Peyer's patch (tissue), 4 donors: Measurements from ENCODE around the gene PPM1A. TPM values are rescaled to one million over a fixed set of nuclear protein-coding genes. Genes with fewer than 3 reads are reported as not detected.

Experiments used
- DNase-seq, 3 donors: peaks; one replicate each; pipeline ENCODE4 v3.0.0-alpha.2; 2017 to 2019
- H3K27ac ChIP-seq, 4 donors: fragments of 200-600 bp; sonication (generic); one replicate each; pipeline ENCODE4 v1.5.1; 2016 to 2019
- H3K27me3 ChIP-seq, 2 donors: fragments of 200-600 bp; sonication (generic); one replicate each; pipeline ENCODE4 v1.5.1; 2019
- H3K36me3 ChIP-seq, 3 donors: fragments of 200-600 bp; sonication (generic); one replicate each; pipeline ENCODE4 v1.5.1; 2016 to 2019
- H3K4me1 ChIP-seq, 4 donors: fragments of 200-600 bp; sonication (generic); one replicate each; pipeline ENCODE4 v1.5.1; 2016 to 2019
- H3K4me3 ChIP-seq, 4 donors: fragments of 200-600 bp; sonication (generic); 1 replicate in 3 of 4; 2 replicates in 1 of 4; pipeline ENCODE4 v1.5.1; 2016 to 2019; ENCODE audit warnings: mild to moderate bottlenecking in 1 of 4
- H3K9me3 ChIP-seq, 4 donors: fragments of 200-600 bp; sonication (generic); one replicate each; pipeline ENCODE4 v1.5.1; 2016 to 2019; ENCODE audit warnings: mild to moderate bottlenecking in 1 of 4
- POLR2A ChIP-seq, 2 donors: fragments of 450-650 bp; IDR thresholded peaks; one replicate each; pipeline ENCODE4 v1.5.1; 2017; ENCODE audit warnings: antibody characterized with exemption in 2 of 2, mild to moderate bottlenecking in 2 of 2, moderate library complexity in 2 of 2
- total RNA-seq, 4 donors: library from RNA; depleted of rRNA; stranded (reverse); fragments of >200 nt; gene quantifications; one replicate each; pipeline ENCODE4 v1.1.0, GENCODE V29; 2016
- TF ChIP-seq, protein P1 (sequence below), 6 experiments: fragments of 450-650 bp in 4 of 6; fragments of 200-600 bp in 2 of 6; sonication (generic) in 1 of 6; IDR thresholded peaks; one replicate each; pipeline ENCODE4 v1.5.1; 2017 to 2019; ENCODE audit warnings: antibody characterized with exemption in 6 of 6, mild to moderate bottlenecking in 3 of 6, moderate library complexity in 1 of 6

The PPM1A gene
- total RNA-seq, 4 donors from 2014 or later: 55.3 to 134 (median 84.4) TPM

- Histone ChIP-seq H3K27ac (peak overlapping the region; percentile 95 to 100 (median 99)), H3K4me1 (peaks cover 0 to 23% (median 15%) of the 10 kb centered on the region in 4 donors), H3K36me3 (no peaks in the 10 kb centered on the region), H3K4me3 (peak overlapping the region; percentile 59 to 90 (median 81)), H3K9me3 (no peaks in the 10 kb centered on the region), H3K27me3 (no peaks in the 10 kb centered on the region)
- TF ChIP-seq, protein P1, sequence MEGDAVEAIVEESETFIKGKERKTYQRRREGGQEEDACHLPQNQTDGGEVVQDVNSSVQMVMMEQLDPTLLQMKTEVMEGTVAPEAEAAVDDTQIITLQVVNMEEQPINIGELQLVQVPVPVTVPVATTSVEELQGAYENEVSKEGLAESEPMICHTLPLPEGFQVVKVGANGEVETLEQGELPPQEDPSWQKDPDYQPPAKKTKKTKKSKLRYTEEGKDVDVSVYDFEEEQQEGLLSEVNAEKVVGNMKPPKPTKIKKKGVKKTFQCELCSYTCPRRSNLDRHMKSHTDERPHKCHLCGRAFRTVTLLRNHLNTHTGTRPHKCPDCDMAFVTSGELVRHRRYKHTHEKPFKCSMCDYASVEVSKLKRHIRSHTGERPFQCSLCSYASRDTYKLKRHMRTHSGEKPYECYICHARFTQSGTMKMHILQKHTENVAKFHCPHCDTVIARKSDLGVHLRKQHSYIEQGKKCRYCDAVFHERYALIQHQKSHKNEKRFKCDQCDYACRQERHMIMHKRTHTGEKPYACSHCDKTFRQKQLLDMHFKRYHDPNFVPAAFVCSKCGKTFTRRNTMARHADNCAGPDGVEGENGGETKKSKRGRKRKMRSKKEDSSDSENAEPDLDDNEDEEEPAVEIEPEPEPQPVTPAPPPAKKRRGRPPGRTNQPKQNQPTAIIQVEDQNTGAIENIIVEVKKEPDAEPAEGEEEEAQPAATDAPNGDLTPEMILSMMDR (IDR thresholded peaks at IDR 0.05): no peak
- TF ChIP-seq POLR2A (IDR thresholded peaks at IDR 0.05): peak in 1 of 2 donors; percentile 52
- DNase-seq: peak; percentile 54 to 86 (median 85)
Observed at GRCh38 chr14:60249321-60250256, 568 bp downstream of the PPM1A start.

DNA sequence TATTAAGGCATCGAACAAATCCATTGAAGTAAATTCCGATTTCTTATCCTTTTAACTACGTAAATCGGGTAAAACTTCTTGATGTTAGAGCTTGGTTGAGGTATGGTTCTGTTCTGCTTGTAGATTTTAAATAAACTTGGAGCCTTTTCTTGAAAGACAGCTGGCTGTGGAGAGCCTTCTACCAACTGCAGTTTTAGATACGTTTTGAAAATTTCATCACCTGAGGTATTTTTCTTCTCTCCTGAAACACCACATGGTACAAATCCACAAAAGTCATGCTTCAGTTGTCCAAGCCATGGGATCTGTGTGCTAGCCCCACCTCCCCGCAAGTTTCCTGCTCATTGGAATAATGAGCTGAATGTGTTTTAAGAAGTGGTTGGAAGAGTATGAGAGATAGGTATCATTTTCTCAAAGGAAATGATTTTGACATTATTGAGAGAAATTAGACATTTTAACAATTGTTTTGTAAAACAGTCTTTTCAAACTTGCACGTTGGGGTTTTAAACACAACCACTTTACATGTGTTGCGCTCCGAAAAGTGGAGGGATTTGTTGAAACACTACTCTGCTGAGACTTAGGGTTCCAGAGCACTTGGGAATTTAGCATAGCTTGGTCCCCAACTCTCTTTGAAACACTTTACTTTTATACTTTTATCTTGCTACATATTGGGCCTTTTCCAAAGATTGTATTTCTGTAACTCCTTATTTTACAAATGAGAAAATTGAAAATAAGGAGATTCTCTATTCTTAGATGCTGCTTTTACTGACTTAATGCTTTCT lies 1.4 kb downstream of the PPM1A start:
- TF ChIP-seq, protein P1 (IDR thresholded peaks at IDR 0.05): no peak
- TF ChIP-seq POLR2A (IDR thresholded peaks at IDR 0.05): no peak
- Histone ChIP-seq H3K4me1 (peaks cover 0 to 28% (median 15%) of the 10 kb centered on the region in 4 donors), H3K9me3 (no peaks in the 10 kb centered on the region), H3K27ac (peak overlapping the region; percentile 95 to 100 (median 99)), H3K4me3 (peak overlapping the region; percentile 59 to 90 (median 81)), H3K36me3 (no peaks in the 10 kb centered on the region), H3K27me3 (no peaks in the 10 kb centered on the region)
- no peak for DNase-seq

DNA sequence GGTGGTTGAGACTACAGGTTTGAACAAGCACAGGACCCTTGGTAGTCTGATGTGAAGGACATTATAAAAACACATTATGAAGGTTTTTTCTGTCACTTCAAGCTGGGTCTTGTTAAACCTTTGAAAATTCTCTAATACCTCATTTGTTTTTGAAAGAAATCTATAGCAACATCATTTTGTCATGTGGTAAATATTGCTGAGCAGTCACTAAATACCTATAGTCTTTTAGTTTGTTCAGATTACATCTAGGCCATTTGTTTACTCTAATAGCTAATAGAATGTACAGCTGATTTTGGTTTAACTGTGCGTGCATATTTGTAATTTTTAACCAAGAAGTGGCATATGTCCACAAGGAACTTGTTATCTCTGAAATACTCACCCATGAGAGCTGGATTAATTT lies 2.9 kb downstream of the PPM1A start:
- Histone ChIP-seq H3K36me3 (no peaks in the 10 kb centered on the region), H3K27me3 (no peaks in the 10 kb centered on the region), H3K4me3 (peak overlapping the region in 2 of 4 donors; percentile 73 to 90), H3K27ac (peak overlapping the region in 1 of 4 donors; percentile 19), H3K4me1 (peaks cover 0 to 40% (median 15%) of the 10 kb centered on the region in 4 donors), H3K9me3 (no peaks in the 10 kb centered on the region)
- TF ChIP-seq, protein P1 (IDR thresholded peaks at IDR 0.05): no peak
- no peak for TF ChIP-seq POLR2A (IDR thresholded peaks at IDR 0.05)
- no peak for DNase-seq

- H3K4me1 ChIP-seq: peaks cover 0 to 40% (median 15%) of the 10 kb centered on the region in 4 donors
- no peak overlapping the region for H3K4me3 ChIP-seq
- H3K9me3 ChIP-seq: no peaks in the 10 kb centered on the region
- DNase-seq: no peak
- TF ChIP-seq, protein P1 (IDR thresholded peaks at IDR 0.05): no peak
- TF ChIP-seq POLR2A (IDR thresholded peaks at IDR 0.05): no peak
- no peaks in the 10 kb centered on the region for H3K36me3 ChIP-seq
- H3K27ac ChIP-seq: peak overlapping the region in 3 of 4 donors; percentile 6 to 19 (median 10)
- H3K27me3 ChIP-seq: no peaks in the 10 kb centered on the region
Observed at GRCh38 chr14:60252630-60253029, 3.6 kb downstream of the PPM1A start.

DNA sequence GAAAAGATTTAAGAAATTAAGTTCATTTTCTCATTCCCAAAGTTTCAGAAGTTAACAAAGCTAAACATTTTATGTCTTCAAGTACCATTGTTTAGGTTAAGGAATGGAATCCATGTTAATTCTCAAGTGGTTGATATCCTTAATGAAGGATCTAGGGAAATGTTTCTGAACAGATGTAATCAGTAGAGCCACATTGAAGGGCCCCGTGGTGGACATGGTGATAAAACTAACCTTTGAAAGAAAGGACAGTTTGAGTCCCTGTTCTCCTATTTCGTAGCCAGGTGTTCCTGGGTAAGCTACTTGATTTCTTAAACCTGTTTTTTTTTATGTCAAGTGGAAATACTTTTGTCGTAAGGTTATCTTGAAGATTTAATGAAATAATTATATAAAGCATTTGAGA lies 4.6 kb downstream of the PPM1A start:
- no peak for DNase-seq

More for the DNA sequence above, 4.6 kb downstream of the PPM1A start:
- TF ChIP-seq, protein P1 (IDR thresholded peaks at IDR 0.05): no peak
- no peak for TF ChIP-seq POLR2A (IDR thresholded peaks at IDR 0.05)
- Histone ChIP-seq H3K27ac (peak overlapping the region in 2 of 4 donors; percentile 6 to 60), H3K27me3 (no peaks in the 10 kb centered on the region), H3K36me3 (no peaks in the 10 kb centered on the region), H3K4me3 (peak overlapping the region in 1 of 4 donors; percentile 7), H3K9me3 (no peaks in the 10 kb centered on the region), H3K4me1 (peaks cover 0 to 40% (median 14%) of the 10 kb centered on the region in 4 donors)
